GM10266 (cell line): Measurements from ENCODE around the gene PTGIS.
A peak's percentile ranks its signal among the peaks of the same experiment; 100 is the strongest.

Source experiments
- DNase-seq: peaks from one replicate; pipeline ENCODE4 v3.0.0; 2012; ENCODE audit errors: extremely low spot score
- TF ChIP-seq, protein P1 (sequence below): IDR thresholded peaks from 2 replicates; pipeline ENCODE4 v1.5.1; 2012; ENCODE audit warnings: mild to moderate bottlenecking, low read depth; ENCODE audit not compliant: control insufficient read depth, insufficient read depth; ENCODE audit errors: missing control alignments

The PTGIS gene

GRCh38 chr20:49544535-49544934, 23.4 kb downstream of the PTGIS start:
- TF ChIP-seq, protein P1, sequence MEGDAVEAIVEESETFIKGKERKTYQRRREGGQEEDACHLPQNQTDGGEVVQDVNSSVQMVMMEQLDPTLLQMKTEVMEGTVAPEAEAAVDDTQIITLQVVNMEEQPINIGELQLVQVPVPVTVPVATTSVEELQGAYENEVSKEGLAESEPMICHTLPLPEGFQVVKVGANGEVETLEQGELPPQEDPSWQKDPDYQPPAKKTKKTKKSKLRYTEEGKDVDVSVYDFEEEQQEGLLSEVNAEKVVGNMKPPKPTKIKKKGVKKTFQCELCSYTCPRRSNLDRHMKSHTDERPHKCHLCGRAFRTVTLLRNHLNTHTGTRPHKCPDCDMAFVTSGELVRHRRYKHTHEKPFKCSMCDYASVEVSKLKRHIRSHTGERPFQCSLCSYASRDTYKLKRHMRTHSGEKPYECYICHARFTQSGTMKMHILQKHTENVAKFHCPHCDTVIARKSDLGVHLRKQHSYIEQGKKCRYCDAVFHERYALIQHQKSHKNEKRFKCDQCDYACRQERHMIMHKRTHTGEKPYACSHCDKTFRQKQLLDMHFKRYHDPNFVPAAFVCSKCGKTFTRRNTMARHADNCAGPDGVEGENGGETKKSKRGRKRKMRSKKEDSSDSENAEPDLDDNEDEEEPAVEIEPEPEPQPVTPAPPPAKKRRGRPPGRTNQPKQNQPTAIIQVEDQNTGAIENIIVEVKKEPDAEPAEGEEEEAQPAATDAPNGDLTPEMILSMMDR: no peak
- DNase-seq: no peak

GRCh38 chr20:49543858-49544437, 24.0 kb downstream of the PTGIS start:
- DNase-seq: no peak
- TF ChIP-seq, protein P1: no peak

DNA sequence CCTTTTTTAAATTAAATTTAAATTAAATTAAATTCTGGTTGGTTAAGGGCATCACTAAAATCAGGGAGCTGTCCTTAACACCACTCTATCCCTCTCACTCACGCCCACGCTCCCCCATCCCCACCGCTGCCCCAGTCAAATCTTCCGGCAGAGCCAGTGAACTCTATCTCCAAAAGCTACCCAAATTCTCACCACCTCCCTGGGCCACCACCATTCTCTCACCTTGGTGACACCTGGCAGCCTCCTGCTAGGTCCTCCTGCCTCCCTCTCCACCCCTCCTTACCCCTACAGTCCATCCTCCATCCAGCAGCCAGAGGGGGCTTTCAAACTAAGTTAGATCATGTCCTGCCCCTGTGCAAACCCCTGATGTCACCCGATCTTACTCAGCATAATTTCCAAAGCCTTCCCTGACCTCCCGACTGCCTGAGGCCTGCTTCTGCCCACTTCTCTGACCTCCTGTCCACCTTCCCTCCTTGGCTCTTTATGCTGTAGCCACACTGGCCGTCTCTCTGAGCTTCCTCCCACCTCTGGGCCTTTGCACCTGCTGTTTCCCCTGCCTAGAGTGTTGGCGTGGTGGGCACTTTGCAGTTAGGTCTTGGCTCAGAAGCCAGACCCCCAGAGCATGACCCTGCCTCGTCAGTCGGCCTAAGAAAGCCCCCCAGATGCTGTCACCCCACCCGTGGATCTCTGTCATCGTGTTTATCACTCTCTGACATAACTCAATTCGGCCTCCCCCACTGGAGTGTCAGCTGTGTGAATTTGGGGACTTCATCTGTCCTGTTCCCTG, 24.7 kb downstream of the PTGIS start:
- no peak for DNase-seq
- TF ChIP-seq, protein P1: no peak

GRCh38 chr20:49542514-49542991, 25.4 kb downstream of the PTGIS start:
- DNase-seq: no peak
- TF ChIP-seq, protein P1: no peak

- DNase-seq: peak; percentile 73
- TF ChIP-seq, protein P1: peak; percentile 86
Measured at GRCh38 chr20:49541733-49542513, 26.0 kb downstream of the PTGIS start.

DNA sequence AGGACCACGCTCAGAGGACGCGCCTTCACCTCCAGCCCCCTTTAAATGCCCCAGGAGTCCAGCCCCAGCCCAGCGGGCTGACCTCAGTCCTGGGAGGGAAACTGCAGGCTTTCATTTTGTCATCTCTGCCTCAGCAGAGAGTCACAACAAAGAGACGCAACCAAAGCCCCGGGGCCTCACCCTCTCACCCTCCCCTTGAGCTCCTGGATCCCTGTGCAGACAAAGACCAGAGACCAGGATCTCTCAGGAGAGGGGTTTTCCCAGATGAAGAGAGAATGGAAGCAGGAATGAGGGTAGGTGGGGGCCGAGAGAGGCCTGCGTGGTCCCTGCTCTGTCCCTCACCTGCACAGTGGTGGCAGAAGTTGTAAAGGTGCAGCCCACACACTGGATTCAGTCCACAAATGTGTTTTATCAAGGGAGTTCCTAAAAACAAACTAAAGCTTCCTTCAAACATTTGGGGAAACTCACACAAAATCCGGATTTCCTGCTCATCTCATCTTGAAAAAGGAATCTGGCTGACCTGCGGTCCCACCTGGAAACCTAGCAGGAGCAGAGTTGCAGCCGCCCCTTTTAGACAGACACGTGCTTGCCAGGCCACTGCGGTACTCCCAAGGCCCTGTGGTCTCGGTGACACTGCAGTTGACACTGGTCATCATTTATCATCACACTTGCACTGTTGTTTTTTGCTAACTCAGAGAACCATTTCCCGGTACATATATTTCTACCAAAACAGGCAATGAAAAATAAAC, 27.1 kb downstream of the PTGIS start:
- TF ChIP-seq, protein P1: no peak
- DNase-seq: no peak
